K562 (cell line): ENCODE data around the gene KLRF2.

ENCODE experiments used
- CBX5 ChIP-seq: IDR thresholded peaks from 2 replicates; pipeline ENCODE4 v1.6.1; 2014; ENCODE audit warnings: low read depth, borderline replicate concordance
- CREB5 ChIP-seq: fragments of 250-450 bp; sonication (Bioruptor Pico); IDR thresholded peaks from 2 replicates; pipeline ENCODE4 v1.5.0; 2020; ENCODE audit warnings: mild to moderate bottlenecking
- EP300 ChIP-seq: IDR thresholded peaks from 2 replicates; pipeline ENCODE4 v1.6.1; 2012; ENCODE audit warnings: low read length, improper control_type of control experiment
- FOSL1 ChIP-seq: fragments of 200-800 bp; sonication (Bioruptor generic); conservative IDR thresholded peaks from 2 replicates; pipeline ENCODE4 v1.6.1; 2016; ENCODE audit warnings: missing genetic modification characterization, missing compliant biosample characterization
- MAX ChIP-seq: sonication (generic); formaldehyde crosslinking; IDR thresholded peaks from 2 replicates; pipeline ENCODE4 v1.9.0; 2022; ENCODE audit warnings: mild to moderate bottlenecking, missing genetic modification reagents
- POLR2A ChIP-seq: fragments of 450-650 bp; conservative IDR thresholded peaks from 2 replicates; pipeline ENCODE4 v1.6.1; 2016
- RAD21 ChIP-seq, 2 experiments: fragments of 250-450 bp in 1 of 2; fragments of 450-650 bp in 1 of 2; sonication (Bioruptor Pico) in 1 of 2; formaldehyde crosslinking in 1 of 2; IDR thresholded peaks in 1 of 2; conservative IDR thresholded peaks in 1 of 2; 2 replicates each; pipeline versions ENCODE4 v1.4.0 to v1.8.0; 2020 to 2022; ENCODE audit warnings: mild to moderate bottlenecking in 2 of 2, moderate library complexity in 1 of 2
- ZBTB7A ChIP-seq: IDR thresholded peaks from 2 replicates; pipeline ENCODE4 v1.6.1; 2011; ENCODE audit warnings: low read depth, mild to moderate bottlenecking, low read length, moderate library complexity, borderline replicate concordance; ENCODE audit not compliant: control insufficient read depth
- ZNF175 ChIP-seq: fragments of 200-800 bp; sonication (Bioruptor generic); IDR thresholded peaks from 2 replicates; pipeline ENCODE4 v1.6.1; 2016; ENCODE audit warnings: low read depth, mild to moderate bottlenecking, missing genetic modification characterization, missing compliant biosample characterization
- TF ChIP-seq, protein P1 (sequence below), 3 experiments: IDR thresholded peaks in 2 of 3; conservative IDR thresholded peaks in 1 of 3; 2 replicates each; pipeline ENCODE4 v1.5.1; 2011 to 2012; ENCODE audit warnings: low read length in 3 of 3, mild to moderate bottlenecking in 3 of 3, control low read depth in 2 of 3, improper control_type of control experiment in 1 of 3, inconsistent platforms in 1 of 3, low read depth in 1 of 3, mixed read lengths in 1 of 3, moderate library complexity in 1 of 3; ENCODE audit not compliant: insufficient read depth in 2 of 3

DNA sequence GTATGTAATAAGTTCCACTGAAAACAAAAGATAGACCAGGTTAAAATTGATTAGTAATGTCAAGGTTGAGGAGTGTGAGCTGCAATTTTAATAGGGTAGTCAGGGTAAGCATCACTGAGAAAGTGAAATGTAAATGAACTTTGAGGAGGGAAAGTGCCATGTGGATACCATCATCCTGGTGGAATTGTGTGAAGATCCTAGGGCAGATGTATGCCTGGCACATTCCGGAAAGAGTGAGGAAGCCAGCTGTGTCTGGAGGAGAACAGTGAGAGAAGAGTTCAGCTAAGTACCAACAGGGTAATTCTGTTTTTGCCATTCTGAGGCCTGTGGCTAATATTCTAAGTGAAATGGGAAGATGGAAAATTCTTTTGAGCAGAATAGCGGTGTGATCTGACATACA lies 53.7 kb downstream of the KLRF2 start:
- TF ChIP-seq ZBTB7A, result no peak
- no peak for TF ChIP-seq MAX (CRISPR knock-in tag)
- no peak for TF ChIP-seq POLR2A
- no peak for TF ChIP-seq EP300
- TF ChIP-seq ZNF175 (CRISPR knock-in tag), result no peak
- TF ChIP-seq, protein P1, sequence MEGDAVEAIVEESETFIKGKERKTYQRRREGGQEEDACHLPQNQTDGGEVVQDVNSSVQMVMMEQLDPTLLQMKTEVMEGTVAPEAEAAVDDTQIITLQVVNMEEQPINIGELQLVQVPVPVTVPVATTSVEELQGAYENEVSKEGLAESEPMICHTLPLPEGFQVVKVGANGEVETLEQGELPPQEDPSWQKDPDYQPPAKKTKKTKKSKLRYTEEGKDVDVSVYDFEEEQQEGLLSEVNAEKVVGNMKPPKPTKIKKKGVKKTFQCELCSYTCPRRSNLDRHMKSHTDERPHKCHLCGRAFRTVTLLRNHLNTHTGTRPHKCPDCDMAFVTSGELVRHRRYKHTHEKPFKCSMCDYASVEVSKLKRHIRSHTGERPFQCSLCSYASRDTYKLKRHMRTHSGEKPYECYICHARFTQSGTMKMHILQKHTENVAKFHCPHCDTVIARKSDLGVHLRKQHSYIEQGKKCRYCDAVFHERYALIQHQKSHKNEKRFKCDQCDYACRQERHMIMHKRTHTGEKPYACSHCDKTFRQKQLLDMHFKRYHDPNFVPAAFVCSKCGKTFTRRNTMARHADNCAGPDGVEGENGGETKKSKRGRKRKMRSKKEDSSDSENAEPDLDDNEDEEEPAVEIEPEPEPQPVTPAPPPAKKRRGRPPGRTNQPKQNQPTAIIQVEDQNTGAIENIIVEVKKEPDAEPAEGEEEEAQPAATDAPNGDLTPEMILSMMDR (IDR thresholded peaks at IDR 0.05 in 2 of 3, conservative IDR thresholded peaks at IDR 0.05 in 1 of 3; ENCODE audit: insufficient read depth in 2 of 3, low read depth in 1 of 3, low read length in 3 of 3), result no peak
- TF ChIP-seq CBX5, result no peak
- no peak for TF ChIP-seq RAD21 (CRISPR knock-in tag; conservative IDR thresholded peaks at IDR 0.05 in 1 of 2, IDR thresholded peaks at IDR 0.05 in 1 of 2)
- no peak for TF ChIP-seq CREB5 (CRISPR knock-in tag)
- no peak for TF ChIP-seq FOSL1 (tag)
